Neural progenitor cell (in vitro differentiated cells): ENCODE measurements around the gene HDAC3.

Experiments
- CTCF ChIP-seq: fragments of 200-600 bp; sonication (generic); IDR thresholded peaks from 2 replicates; pipeline ENCODE4 v1.5.1; 2017; ENCODE audit warnings: antibody characterized with exemption, mild to moderate bottlenecking
- EZH2 ChIP-seq: fragments of 200-600 bp; sonication (generic); IDR thresholded peaks from 2 replicates; pipeline ENCODE4 v1.6.1; 2017; ENCODE audit warnings: antibody characterized with exemption, mild to moderate bottlenecking, moderate library complexity
- EZH2phosphoT487 ChIP-seq: fragments of 200-600 bp; sonication (generic); IDR thresholded peaks from 2 replicates; pipeline ENCODE4 v1.6.1; 2017; ENCODE audit warnings: antibody characterized with exemption

- no peak for TF ChIP-seq CTCF
- TF ChIP-seq EZH2, result no peak
- no peak for TF ChIP-seq EZH2phosphoT487
These were observed 47.0 kb upstream of the HDAC3 start for GRCh38 chr5:141683596-141684141.
